ENCODE data around the gene LAMB4.

Gene LAMB4

GRCh38 chr7:108143658-108144420, 13.7 kb upstream of the LAMB4 start:
- no peak for DNase-seq (ENCODE audit: low read depth)

GRCh38 chr7:108142675-108143259, 12.6 kb upstream of the LAMB4 start:
- TF ChIP-seq CTCF (IDR thresholded peaks at IDR 0.05; ENCODE audit: control insufficient read depth, insufficient read depth, low read depth, low read length, missing control alignments), result no peak
- no peak for DNase-seq (ENCODE audit: low read depth)
- no peak overlapping the region for H3K4me3 ChIP-seq (ENCODE audit: control insufficient read depth, low read depth, low read length)

More at GRCh38 chr7:108143658-108144420, 13.7 kb upstream of the LAMB4 start:
- H3K4me3 ChIP-seq (ENCODE audit: control insufficient read depth, low read depth, low read length), result no peak overlapping the region
- no peak for TF ChIP-seq CTCF (IDR thresholded peaks at IDR 0.05; ENCODE audit: control insufficient read depth, insufficient read depth, low read depth, low read length, missing control alignments)

GRCh38 chr7:108142180-108142579, 12.0 kb upstream of the LAMB4 start:
- TF ChIP-seq CTCF (IDR thresholded peaks at IDR 0.05; ENCODE audit: control insufficient read depth, insufficient read depth, low read depth, low read length, missing control alignments), result no peak
- no peak for DNase-seq (ENCODE audit: low read depth)
- no peak overlapping the region for H3K4me3 ChIP-seq (ENCODE audit: control insufficient read depth, low read depth, low read length)

GRCh38 chr7:108140671-108141070, 10.5 kb upstream of the LAMB4 start:
- DNase-seq (ENCODE audit: low read depth), result no peak
- H3K4me3 ChIP-seq (ENCODE audit: control insufficient read depth, low read depth, low read length), result no peak overlapping the region
- TF ChIP-seq CTCF (IDR thresholded peaks at IDR 0.05; ENCODE audit: control insufficient read depth, insufficient read depth, low read depth, low read length, missing control alignments), result no peak

- TF ChIP-seq CTCF (IDR thresholded peaks at IDR 0.05; ENCODE audit: control insufficient read depth, insufficient read depth, low read depth, low read length, missing control alignments), result no peak
- no peak for DNase-seq (ENCODE audit: low read depth)
- H3K4me3 ChIP-seq (ENCODE audit: control insufficient read depth, low read depth, low read length), result no peak overlapping the region
Observed at GRCh38 chr7:108138911-108139310, 8.8 kb upstream of the LAMB4 start.

- H3K4me3 ChIP-seq (ENCODE audit: control insufficient read depth, low read depth, low read length), result no peak overlapping the region
- no peak for DNase-seq (ENCODE audit: low read depth)
- TF ChIP-seq CTCF (IDR thresholded peaks at IDR 0.05; ENCODE audit: control insufficient read depth, insufficient read depth, low read depth, low read length, missing control alignments), result no peak
Observed at GRCh38 chr7:108137993-108138392, 7.8 kb upstream of the LAMB4 start.

All from AG09309 (cell line).